HG02678 (cell line): ENCODE data around the gene ANOS1.

Source experiments
- ATAC-seq: cut with Tn5 transposase; IDR thresholded peaks from one replicate; pipeline ENCODE4 v1.9.1; 2021; ENCODE audit warnings: mild to moderate bottlenecking, moderate library complexity; ENCODE audit not compliant: unreplicated experiment

The ANOS1 gene

DNA sequence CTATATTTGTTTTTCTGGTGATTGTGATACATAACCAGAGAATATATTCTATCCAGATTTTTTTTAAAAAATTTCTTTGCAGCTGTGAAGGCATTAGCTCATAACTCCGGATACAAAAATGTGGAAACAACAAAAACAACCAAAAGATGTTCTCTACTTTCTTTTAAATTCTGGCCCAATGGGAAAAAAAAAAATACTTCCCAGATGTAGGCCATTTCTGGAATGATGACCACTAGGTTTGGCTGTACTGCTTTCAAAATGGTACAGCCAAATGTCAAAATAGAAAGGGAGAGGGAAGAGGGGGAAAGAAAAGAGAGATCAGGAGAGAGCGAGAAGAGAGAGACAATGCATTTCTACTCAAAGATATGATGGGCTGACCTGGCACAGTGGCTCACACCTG, 14.6 kb downstream of the ANOS1 start:
- ATAC-seq = no peak

DNA sequence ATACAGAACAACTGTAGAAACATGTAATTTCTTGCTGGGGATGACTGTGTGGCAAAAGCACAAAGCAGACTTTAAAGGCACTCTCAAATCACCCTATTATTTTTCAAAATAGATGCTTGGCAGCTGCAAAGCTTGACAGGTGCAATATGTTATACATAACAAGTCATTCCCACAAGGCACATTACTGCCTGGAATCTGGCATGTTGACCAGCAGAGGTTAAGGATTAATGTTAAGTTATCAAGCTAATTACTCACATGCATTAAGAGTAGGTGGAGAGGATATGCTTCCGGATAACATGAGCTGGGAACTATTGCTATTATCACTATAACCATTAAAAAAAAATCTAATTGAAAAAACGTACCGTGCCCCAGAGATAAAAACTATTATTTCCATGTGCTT, 17.8 kb downstream of the ANOS1 start:
- ATAC-seq = no peak

DNA sequence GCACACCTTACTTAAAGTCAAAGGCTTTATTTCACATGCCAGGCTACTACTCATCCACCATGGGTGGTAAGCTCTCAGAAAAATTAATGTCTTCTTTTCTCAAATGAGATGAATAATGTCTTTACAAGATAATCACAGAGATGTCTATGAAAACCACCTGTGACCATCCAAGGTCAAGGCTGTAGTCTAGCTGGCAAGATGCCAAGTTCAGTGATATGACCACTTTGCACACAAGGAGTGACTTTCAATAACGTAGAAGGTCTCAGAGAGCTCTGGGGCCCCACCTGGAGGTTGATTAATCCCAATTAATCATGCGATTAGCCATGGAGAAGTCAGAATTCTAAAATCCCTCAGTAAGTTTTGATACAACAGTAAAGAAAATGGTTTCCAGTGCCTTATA, 20.5 kb downstream of the ANOS1 start:
- ATAC-seq = no peak

DNA sequence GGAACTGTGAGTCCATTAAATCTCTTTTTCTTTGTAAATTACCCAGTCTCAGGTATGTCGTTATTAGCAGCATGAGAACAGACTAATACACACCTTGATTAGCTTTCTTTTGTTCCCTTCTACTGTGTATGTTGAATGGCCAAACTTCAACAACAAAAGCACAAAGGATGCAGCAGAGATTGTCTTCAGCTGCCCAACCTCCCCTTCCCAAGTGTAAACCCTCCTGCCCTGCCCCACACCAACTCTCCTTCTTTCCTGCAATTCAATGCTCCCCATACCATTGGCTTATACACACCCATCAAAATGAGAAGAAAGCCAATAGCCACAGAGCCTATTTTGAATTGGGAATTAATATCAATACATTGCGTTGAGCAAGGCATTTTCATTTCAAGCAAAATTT, 27.8 kb downstream of the ANOS1 start:
- no peak for ATAC-seq

DNA sequence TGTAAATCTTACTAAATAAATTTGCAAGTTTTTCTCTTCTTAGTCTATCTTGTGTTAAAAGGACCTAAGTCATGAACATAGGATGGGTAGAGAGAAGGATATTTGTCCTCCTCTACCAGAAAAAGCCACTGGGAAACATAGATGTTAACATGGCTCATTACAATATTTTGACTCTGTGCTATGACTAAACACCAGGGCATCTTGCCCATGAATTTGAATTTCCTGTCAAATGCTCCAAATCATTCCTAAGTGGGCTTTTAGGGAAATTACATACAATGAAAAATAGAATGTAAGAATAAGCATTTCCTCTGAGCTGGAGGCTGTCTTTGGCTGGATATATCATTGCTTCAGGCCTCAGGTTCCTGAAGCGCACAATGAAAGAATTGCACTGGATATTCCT, 39.1 kb downstream of the ANOS1 start:
- ATAC-seq = no peak

DNA sequence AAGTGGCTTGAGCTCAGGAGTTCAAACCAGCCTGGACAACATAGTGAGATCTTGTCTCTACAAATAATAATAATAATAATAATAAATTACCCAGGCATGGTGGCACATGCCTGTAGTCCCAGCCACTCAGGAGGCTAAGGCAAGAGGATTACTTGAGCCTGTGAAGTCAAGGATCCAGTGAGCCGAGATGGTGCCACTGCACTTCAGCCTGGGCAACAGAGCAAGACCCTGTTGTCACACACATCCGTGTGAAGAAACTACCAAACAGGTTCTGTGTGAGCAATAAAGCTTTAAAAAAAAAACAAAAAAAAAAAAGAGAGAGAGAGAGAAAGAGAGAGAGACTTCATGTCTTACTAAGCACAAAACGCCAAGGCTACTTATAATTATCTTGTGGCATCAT, 42.5 kb downstream of the ANOS1 start:
- ATAC-seq = no peak

DNA sequence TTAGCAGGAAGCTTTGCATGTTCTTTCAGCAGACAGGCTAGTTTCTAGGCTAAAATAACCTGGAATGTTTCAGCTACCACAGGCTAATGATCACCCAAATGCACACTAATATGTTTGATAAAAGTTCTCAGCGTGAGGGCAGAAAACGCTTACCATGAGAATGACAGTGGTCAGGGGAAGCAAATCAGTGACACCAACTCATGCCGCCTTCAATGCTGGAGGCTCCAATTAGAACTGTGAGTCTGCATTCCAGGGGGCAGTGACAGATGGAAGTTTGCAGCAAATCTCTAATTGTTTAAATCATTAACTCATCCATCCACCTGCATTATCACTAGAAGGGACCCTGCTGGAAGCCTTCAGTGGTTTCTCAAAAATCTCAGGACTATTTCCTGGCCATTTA, 43.2 kb downstream of the ANOS1 start:
- ATAC-seq = no peak

DNA sequence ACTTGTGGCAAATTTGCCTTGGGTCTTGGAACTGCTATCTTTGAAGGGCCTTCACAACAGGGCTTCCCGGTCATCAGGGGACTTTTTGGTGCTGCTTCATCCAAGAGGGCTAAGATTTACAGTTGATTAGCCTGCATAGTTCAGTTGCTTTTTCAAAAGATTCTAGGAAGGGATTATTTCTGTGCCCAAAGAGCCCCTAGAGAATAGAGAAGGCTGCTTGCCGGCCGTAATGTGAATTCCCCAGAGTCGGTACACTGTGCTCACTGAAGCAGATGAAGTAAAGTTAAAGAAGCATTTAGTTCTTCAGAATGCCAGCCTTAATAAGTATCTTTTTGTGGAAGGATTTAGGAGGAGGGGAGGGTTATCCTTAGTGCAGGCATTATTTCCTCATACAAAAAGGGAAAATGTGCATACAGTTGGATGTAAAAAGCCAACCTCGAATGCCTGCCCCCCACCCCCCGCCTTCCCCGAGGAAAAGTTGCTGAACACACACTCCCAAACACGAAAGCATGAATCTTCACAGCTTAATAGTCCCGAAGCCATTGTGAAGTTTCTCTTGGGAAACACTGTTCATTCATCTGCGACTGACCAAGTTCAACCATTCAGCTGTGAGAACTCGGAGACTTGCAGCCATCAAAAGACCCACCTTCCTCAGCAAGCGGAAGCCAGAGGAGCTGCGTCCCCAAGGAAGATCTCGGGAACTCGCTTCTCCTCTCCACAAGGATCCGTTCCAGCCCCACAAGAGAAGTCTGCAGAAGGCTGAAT, 47.6 kb downstream of the ANOS1 start:
- ATAC-seq = no peak

DNA sequence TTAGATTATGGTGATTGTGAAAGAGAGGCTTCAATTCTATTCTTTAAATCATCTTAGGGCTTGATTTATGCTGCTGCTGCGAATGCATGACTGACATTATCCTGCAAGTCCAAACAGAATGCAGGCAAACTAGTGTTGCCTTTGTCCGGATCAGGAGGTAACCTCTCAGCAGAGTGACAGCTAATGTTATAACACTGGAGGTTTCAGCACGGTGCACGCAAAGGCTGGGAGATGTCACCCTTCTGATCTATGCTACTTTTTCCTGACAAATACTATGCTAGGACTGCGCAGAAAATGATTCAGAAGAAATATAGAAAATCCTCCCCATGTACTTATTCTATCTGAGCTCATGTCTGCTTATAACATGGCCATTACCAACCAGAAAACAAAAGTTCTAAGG, 48.2 kb downstream of the ANOS1 start:
- no peak for ATAC-seq

DNA sequence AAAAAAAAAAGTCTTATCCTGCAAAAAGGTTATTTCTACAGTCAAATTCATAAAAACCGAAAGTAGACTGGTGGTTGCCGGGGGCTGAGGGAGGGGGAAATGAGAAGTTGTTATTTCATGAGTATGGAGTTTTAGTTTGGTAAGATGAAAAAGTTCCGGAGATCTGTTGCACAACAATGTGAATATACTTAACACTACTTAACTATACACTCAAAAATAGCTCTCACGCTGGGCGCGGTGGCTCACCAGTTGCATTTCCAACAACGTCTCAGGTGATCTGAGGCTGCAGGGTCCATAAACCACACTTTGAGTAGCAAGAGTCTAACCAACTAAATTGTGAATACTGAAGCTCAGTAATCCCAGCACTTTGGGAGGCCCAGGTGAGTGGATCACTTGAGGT, 52.4 kb downstream of the ANOS1 start:
- no peak for ATAC-seq

DNA sequence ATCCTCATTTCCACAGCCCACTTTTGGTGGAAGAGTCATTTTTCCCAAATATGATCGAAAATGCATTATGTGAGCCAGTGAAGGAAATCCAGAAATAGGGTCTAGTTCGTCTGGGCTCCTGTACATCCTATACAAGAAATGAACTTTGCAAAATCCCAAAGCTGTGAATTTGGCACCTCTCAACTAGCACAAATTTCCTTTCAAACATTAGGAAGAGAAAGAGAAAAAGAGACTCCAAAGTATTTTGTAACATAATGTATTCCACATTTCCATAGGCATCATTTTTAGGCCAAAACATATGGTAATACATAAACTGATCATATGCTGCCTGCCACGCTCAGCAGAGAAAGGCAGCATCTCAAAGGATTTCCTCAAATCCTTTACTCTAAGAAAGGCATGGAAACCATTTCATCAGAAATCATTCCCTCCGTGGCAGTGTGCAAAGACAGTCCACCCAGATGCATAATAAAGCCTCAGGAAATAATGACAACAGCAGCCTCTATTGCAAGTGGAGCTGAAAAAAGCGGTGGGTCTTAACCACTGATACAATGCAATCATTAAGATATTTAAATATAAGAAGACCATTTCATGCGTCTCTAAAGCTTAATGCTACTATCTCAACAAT, 56.8 kb downstream of the ANOS1 start:
- ATAC-seq = no peak

DNA sequence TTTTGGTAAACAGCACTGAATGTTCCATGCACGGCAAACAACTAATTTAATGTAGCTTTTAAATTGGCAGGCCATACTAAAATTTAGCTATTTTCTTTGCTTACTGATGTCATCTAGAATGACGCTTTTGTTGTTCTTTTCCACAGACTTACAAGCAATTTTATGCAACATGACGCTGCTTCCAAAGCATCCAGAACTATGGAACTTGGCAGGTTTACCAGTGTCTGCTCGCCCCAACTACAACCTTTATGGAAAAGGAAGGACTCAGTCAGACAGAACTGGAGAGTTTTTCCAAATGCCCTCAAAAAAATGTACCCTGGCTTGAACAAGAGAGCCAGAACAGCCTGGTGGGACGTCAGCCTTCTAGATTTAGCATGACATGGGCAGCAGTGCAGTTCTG, 58.7 kb downstream of the ANOS1 start:
- ATAC-seq = no peak

DNA sequence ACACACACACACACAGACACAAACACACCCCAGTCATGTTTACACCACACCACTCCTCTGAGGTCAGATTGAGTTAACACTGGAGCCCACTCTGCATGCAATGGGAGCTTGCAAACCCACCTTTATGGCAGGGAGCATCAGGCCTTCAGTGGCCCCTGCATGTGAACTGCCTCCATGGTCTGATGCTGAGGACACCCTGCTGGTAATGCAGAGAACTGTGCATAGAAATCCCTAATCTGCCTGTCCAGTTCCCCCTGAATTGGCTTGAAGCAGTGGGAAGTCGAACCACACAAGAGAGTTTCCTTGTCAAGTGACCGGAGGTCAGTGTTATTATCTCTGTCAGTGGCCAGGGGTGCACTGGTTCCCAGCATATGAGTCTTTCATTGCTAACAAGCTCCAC, 59.8 kb downstream of the ANOS1 start:
- ATAC-seq = no peak

DNA sequence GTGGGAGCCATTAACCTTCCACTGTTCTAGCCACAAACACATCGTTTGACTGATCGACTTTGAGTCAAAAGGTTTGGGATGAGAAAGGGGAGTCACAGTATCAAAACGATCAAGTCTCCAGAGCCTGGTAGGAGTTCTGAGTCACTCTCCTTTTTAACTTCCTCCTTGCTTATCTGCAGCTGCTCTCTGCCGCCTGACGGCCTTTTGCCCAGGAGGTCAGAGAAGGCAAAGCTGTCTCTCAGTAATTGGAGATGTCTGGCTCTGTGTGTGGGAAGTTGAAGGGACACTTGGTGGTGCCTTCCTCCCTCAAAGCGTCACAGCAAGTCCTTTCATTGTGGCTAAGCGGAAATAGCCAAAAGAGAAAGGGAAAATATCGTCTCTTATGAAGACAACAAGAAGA, 63.1 kb downstream of the ANOS1 start:
- no peak for ATAC-seq

DNA sequence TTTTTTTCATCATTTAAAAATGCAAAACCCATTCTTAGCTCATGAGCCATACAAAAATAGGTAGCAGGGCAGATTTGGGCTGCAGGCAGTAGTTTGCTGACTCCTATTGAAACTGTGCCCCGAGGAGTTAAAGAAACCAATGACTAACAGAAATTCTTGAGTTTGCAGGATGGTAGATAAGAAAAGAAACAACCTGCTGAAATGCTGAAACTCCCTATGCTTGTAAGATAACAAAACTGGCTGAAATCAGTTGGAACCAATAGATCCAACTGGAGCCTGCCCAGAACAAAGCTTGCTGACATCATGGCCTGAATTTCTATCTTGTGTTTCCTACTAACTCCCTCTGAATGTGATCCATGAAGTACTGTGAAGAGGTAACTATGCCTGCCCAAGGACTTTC, 68.6 kb downstream of the ANOS1 start:
- ATAC-seq = no peak

DNA sequence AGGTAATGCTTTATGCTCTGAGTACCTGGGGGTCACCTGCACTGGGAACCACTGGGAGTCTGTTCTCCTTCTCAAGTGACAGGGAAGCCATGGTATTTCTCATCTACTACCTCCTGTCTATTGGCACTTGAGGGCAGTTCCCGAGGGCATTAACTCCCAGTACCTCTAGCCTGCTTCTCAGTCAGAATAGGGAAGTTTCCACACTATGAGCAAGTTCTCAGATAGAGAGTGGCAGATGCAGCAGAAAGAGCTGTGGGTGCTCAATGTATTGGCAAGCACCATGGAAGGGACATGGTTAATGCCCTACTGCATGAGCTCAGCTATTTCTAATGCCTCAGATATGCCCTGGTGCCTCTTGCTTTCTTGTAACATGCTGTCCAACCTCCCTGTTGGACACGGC, 74.1 kb downstream of the ANOS1 start:
- no peak for ATAC-seq

DNA sequence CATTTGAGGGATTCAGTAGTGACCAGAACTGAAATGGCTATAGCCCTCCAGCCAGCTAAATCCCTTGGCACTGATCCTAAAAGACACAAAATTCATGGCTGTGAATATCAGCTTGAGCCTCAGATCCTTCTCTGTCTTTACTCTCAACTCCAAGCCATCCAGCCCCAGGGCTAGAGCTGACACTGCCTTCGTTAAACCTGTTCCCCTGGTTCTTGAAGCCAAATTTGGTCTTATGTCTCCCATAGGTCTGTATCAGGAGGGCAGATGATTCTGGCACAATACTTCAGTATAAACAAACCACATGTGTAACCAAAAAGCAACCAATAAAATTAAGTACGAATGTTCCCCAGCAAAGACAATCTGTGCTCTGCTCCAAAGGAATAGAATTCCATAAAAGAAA, 78.0 kb downstream of the ANOS1 start:
- no peak for ATAC-seq

DNA sequence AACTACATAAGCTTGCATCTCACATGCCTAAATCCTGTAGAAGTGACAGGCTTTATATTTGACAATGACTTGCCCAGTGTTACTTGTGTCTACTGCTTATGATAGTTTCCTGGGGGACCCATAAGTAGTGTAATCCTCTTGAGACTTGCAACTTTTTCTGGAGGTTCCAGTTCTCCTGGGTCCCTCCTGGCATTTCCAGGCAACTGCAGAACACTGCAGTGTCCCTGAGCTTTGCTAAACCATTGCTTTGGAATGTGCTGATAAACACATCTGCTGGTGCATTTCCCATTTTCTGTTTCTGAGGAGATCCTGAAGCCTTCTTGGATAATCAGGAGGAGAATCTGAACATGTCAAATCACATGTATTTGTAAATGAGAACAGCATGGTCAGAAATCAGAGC, 82.0 kb downstream of the ANOS1 start:
- ATAC-seq = no peak

DNA sequence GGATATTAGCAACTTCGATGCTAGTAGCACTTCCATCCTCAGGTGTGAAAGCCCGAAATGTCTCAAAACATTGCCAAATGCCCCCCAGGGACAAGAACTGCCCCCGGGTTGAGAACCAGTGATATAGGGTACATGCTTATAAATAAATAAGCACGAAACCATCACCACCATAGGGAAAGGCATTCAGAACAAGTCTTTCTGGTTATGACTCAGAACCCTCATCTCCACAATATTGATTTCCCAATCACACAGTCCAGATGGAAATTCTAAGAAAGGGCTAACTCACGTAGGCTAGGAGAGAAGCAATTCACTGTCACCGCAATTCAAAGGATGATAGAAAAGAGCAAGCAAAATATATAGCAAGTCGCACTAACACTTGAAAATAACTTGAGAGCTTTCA, 84.8 kb downstream of the ANOS1 start:
- no peak for ATAC-seq

DNA sequence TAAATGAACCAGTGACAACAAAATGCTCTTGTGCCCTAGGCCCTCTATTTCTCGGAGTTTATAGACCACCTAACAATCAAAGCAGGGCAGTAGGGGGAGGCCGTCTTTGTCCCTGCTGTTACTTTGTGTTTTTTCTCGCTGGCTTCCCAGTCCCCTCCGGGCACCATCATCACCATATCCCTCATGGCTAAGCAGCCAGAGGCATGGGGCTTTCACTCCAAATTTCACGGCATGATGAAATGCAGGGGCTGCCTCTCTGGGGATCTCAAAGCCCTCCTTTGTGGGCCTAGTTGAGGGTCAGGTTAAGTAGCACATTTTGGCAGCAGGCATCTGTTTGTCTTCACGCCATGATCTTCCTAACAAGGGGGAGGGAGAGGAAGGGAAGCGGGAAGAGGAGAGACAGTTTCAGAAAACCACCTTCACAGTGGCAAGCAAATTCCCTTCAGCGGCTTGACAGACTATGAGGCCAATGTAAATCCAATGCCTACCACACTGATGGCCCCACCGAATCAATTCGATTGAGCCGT, 91.9 kb downstream of the ANOS1 start:
- ATAC-seq = no peak

DNA sequence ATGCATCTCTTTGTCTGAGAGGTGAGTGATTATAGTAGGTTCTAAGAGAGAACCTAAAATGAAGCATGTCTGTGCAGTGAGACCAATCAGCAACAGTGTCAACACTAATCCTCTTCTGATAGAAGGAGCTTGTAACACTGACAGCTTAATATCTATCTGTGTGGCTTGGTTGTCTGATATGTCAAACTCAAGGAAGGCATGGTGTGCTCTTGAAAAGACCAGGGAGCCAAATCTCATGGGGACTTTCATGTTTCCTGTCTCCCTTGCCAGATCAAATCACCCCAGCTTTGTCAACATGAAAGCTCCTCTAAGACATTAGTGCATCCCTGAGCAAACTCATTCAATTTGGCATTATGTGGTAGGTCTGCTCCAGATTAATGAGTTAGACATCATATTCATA, 95.4 kb downstream of the ANOS1 start:
- no peak for ATAC-seq

DNA sequence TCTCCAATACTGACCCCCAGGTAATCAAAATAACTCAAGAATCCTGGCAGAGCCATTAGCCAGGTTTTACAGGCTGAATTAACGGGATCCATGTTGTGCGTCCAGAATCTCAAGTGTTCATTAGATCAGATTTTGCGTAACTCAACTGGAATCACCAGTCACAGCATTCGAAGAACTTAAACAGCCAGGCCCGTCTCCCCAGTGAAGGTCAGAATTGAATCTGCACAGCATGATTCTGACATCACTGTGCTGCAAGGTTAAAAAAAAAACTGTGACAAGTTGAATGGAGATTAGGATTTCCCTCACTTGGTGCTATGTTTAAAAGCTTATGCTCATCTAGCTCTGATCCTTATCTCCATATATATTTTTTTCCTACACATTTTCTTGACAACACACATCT, 96.1 kb downstream of the ANOS1 start:
- no peak for ATAC-seq

DNA sequence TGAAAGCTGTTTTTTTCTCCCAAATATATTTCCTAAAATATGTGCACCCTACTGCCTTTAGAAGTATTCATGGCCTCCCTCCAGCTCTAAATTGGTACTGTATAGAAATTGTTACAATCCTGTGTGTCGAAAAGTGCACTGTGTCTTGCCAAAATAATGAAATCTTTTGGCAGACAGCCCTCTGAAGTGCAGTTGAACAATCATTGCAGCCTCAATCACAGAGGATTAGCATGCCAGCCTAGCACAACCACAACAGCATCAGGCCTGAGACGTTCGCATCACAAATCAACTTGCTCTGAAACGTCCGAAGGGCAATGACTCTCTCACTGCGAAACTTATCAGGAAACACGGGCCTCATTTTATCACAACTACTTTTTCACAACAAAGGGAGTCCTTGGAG, 99.0 kb downstream of the ANOS1 start:
- no peak for ATAC-seq
